ENCODE results near the gene SH3D19.

SH3D19 gene

DNA sequence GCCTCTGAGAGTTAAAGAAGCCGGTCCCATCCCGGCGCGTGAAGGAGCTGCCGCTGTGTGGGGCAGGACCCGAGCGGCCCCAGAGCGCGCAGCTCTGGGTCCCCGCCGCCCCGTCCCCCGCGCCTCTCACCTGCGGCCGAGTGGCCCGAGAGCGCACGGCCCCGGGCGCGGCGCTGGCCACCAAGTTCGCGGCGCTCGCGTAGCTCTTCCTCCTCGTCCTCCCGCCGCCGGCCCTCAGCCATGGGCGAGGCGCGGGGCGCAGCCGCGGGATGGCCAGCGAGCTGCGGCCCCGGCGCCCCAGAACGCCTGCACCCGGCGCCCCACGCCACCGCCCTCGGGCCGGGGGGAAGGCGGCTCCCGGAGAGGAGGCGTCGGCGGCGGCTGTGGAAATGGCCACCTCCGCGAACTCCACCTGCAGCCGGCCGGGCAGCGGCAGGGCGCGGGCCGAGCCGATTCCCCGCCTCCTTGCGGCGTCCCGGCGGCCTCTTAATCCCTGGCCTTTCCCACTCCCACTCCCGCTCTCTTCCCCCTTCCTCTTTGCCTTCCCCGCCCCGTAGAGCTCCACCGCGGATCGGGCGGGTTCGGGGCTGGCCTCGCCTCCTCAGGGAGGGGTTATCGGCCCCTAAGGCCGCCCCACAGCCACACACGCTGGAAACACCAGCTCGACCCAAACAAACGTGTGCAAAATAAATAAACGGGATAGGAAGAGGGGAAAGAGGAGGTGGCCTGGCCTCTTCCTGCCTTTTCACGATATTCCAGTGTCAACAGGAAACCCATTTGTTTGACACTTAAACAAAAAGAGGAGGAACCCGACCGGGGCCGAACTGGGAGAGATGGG lies at the start of gene SH3D19:
TSS of gene SH3D19 (minus strand) at position 495 of the 838 bp plus-strand sequence. CDS start at position 242, 253 bp downstream.
- no peak for FAIRE-seq
- TF ChIP-seq, protein P1, sequence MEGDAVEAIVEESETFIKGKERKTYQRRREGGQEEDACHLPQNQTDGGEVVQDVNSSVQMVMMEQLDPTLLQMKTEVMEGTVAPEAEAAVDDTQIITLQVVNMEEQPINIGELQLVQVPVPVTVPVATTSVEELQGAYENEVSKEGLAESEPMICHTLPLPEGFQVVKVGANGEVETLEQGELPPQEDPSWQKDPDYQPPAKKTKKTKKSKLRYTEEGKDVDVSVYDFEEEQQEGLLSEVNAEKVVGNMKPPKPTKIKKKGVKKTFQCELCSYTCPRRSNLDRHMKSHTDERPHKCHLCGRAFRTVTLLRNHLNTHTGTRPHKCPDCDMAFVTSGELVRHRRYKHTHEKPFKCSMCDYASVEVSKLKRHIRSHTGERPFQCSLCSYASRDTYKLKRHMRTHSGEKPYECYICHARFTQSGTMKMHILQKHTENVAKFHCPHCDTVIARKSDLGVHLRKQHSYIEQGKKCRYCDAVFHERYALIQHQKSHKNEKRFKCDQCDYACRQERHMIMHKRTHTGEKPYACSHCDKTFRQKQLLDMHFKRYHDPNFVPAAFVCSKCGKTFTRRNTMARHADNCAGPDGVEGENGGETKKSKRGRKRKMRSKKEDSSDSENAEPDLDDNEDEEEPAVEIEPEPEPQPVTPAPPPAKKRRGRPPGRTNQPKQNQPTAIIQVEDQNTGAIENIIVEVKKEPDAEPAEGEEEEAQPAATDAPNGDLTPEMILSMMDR (IDR thresholded peaks at IDR 0.05; ENCODE audit: insufficient read depth, missing control alignments), result no peak
- peak; percentile 61 for DNase-seq (ENCODE audit: insufficient read length, low spot score)

DNA sequence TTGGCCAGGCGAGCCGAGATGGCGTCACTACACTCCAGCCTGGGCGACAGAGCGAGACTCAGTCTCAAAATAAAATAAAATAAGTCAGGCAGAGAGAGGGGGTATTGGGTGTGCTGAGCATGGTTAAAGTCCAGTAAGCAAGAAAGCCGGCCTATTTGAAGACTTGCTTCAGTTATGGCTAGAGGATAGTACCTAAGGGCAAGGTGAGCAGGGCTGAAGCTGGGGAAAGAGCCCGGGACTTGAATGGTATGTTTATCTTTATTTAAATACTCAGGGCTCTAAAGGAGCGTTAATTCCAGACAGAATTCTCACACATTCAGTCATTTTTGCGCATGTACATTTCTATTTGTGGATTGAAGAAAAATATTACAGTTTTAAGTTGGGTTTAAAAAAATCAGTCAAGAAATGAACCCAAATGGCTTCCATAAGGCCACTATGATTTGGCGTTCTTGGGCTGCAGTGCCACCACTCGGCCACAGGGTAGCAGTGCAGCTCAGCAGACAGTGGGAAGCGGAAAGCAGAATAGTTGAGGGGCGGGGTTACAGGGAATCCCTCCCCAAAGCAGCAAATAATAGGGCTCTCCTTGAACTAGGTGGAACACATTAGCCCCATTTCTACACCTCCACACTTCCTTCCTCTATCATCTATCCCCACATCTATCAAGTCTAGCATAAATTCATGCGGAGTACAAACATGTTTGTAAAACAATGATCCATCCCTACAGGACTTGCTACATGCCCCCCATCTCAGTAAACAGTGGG lies 37.2 kb upstream of the SH3D19 start:
- TF ChIP-seq, protein P1 (IDR thresholded peaks at IDR 0.05; ENCODE audit: insufficient read depth, missing control alignments), result peak; percentile 99
- FAIRE-seq, result peak; percentile 86

GRCh38 chr4:151361966-151362365 lies 36.6 kb upstream of the SH3D19 start:
- DNase-seq (ENCODE audit: insufficient read length, low spot score) (no peak), FAIRE-seq (no peak)
- TF ChIP-seq, protein P1 (IDR thresholded peaks at IDR 0.05; ENCODE audit: insufficient read depth, missing control alignments), result no peak

More for the DNA sequence above, 37.2 kb upstream of the SH3D19 start:
- peak; percentile 59 for DNase-seq (ENCODE audit: insufficient read length, low spot score)

DNA sequence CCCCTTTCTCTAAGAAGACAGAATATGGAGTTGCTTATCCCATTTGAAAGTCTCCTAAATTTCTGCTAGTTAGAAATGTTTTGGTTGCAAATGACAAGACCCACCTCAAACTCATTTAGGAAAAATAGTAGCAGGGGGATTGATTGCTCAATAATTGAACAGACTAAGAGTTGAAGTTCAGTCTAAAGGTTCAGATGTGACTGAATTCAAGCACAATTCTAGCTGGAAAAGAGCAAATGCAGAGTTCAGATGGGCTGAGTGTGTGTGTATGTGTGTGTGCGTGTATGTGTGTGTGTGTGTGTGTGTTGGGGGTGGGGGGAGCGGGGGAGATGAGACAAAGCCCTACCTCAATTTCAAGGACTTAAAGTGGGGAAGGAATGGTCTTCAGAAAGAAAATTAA lies 35.7 kb upstream of the SH3D19 start:
- TF ChIP-seq, protein P1 (IDR thresholded peaks at IDR 0.05; ENCODE audit: insufficient read depth, missing control alignments), result no peak
- DNase-seq (ENCODE audit: insufficient read length, low spot score) (no peak), FAIRE-seq (no peak)

GRCh38 chr4:151359576-151359975 lies 34.2 kb upstream of the SH3D19 start:
- no peak for DNase-seq (ENCODE audit: insufficient read length, low spot score)

DNA sequence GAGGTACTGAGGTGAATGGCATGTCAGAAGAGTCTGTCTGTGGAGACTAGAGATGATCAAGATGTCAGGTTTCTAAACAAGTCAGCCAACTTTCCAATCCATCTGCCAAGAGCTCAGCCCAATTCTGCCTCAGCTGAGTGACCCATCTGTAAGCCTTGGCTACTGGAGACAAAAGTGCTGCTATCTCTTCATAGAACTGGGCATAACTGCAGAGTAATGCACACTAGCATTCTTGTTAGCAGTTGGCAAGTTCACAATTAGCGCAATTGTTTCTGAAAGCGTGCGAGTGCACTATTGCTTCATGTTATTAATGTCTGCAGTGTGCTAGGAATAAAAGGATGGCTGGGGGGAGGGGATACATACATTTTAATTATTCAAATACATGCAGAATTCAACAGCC lies 32.9 kb upstream of the SH3D19 start:
- DNase-seq (ENCODE audit: insufficient read length, low spot score) (no peak), FAIRE-seq (no peak)
- TF ChIP-seq, protein P1 (IDR thresholded peaks at IDR 0.05; ENCODE audit: insufficient read depth, missing control alignments), result no peak

More at GRCh38 chr4:151359576-151359975, 34.2 kb upstream of the SH3D19 start:
- TF ChIP-seq, protein P1 (IDR thresholded peaks at IDR 0.05; ENCODE audit: insufficient read depth, missing control alignments), result no peak
- no peak for FAIRE-seq

Data from D721Med (cell line).